GM18868 (cell line): ENCODE data around the gene EPS15.
A peak's percentile ranks its signal among the peaks of the same experiment; 100 is the strongest.
"Not testable (repeated sequence)": the region's sequence is repeated elsewhere in the genome, so short reads cannot be mapped to it uniquely, and the experiment has no call there.

Experiments used
- ATAC-seq: cut with Tn5 transposase; IDR thresholded peaks from one replicate; pipeline ENCODE4 v1.9.1; 2021; ENCODE audit warnings: mild to moderate bottlenecking, moderate library complexity; ENCODE audit not compliant: unreplicated experiment

The EPS15 gene

DNA sequence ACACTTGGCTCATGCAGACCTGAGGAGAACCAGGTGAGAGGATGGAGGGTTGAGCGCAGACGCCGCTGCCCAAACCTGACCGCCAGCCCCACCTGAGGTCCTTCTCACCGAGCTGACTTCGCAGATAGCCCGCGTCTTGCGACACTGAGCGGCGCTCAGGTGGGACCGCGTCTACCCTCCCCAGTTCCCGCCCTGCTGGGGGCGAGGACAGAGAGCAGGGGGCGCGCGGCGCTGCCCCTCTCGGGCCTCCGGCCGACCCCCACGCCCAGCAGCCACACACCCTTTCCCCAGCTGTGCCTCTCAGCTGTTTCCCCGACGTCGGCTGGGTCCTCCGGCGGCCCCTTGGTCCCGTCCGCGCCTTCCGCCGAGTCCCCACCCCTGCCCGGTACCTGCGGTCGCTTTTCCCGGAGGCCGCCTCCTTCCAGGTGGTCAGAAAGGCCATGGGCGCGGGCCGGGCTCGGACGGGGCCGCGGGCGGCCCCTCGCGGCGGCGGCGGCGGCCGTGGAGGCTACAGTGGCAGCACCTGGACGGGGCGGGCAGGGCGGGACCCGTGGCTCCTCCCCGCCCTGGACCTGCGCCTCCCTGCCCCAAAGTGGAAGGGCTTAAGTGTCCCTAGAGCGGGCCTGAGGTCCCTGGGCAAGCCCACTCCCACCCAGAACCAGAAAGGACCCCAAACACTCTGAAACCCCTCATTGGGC lies 174.3 kb downstream of the EPS15 start:
- ATAC-seq: no peak

GRCh38 chr1:51344276-51344601 lies 174.8 kb downstream of the EPS15 start:
- ATAC-seq: no peak

- no peak for ATAC-seq
These were observed 175.4 kb downstream of the EPS15 start for GRCh38 chr1:51343624-51344023.

DNA sequence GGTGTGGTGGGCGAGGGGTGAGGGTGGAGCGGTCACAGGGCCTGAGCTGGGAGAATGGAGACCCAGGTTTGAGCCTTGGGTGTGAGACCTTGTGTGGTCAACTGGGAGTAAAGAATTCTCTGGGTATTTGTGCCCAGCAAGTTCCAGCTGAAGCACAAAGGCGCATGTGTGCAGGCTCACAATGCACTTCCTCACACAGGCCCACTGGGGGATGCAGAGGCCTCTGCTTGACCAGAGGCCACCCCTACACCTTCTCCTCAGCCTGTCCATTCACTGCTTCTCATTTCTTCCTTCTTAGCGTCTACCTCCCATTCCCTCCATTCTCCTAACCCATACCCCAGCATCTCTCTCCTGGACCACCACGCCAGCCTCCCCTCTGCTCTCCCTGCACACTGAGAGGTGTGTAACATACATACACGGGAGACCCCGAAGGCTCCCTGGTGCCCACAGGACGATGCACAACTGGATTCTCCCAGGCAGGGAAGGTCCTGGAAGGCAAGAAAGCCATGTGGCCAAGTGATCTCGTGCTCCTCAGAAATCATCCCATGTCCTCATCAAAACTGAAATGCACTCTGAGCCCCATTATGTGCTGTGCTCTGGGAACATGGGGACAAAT lies 176.4 kb downstream of the EPS15 start:
- no peak for ATAC-seq

DNA sequence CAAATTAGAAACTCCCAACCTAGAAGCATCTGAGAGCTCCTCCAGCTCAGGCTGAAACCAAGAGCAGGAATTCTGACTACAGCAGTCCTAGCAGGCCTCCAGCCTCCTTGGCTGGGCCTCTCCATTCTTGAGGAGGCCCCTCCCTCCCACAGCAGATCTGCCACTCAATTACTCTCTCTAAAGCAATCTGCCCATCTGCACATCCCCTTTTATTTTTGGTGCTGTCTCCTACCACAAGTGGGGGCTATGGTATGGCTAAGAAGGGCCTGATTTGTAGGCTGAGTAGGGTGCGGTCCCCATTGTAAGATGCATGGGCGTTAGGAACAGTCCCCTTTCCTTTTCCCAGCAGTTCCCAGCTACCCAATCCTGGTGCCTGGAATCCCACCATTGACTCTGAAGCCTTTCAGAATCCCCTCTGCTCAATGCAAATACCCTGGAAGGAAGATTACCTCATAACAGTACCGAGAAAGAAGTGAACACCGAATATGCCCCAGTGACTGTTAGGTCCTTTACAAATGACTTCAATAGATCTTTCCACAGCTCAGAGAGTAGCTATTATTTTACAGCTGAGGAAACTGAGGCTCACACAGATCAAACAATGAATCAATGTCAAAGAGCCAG lies 177.1 kb downstream of the EPS15 start:
- peak; percentile 80 for ATAC-seq

DNA sequence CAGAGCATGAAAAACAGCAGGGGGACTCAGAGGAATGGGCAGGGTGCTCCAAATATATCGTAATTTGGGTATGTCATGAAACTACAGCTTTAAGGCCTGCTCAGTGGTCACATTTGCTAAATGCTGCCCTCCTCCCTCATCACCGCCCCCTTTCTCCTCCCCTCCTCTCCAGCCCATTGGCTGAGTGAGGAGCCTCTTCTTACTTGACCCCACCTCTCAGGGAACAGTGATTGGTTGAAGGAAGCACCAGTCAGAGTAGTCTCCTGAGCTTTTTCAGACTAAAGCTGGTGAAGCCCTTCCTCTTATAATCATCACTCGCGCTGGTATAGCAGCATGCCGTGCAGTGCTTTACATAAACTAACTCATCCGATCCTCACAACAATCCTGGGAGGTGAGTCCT lies 178.7 kb downstream of the EPS15 start:
- ATAC-seq: no peak

- ATAC-seq: no peak
These were observed 182.4 kb downstream of the EPS15 start for GRCh38 chr1:51336711-51337110.

- no peak for ATAC-seq
These were observed 183.1 kb downstream of the EPS15 start for GRCh38 chr1:51336004-51336403.

GRCh38 chr1:51331206-51332100 lies 187.6 kb downstream of the EPS15 start:
- ATAC-seq: peak; percentile 57

DNA sequence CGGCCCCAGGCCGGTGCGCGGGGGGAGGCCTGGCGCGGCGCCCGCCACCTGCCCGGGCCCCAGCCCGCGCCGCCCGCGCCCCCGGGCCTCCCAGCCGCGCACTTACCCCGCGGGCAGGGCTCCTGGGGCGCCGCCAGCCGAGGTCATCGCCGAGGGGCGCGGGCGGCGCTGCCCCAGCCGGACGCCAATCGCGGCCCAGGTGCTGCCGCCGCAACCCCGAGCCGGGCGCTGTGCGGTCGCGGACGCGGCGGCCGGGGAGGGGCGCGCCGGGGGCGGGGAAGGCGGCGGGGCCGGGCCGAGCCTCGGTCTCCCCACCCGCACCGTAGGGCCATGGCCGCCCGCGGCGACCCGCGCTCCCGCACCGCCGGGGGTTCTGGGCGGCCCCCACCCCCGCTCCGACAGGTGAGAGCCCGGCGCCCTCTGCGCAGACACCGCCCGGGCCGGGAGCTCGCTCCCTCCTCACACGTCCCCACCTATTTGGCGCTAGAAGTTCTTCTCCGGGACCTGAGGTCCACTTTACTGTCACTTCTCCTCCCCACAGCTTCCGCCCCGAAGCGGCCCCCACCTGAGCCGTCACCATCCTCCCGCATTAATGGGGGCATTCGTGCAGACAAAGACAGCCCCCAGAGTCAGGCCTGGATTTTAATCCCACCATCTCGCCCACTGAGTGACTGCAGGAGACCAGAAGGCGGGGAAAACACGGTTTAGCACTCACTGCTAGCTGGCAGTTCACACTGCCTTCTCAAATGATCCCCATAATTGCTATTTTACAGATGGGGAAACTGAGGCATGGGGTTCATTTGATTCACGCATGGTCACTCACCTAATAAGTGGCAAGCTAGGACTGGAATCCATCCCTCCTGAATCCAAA lies 188.5 kb downstream of the EPS15 start, which contains the start of gene TTC39A:
Gene TTC39A, minus strand, starts transcription at position 232 of the 871 bp plus-strand sequence. Its CDS starts 85 bp downstream, at position 147.
- ATAC-seq: no peak

- ATAC-seq: no peak
These were observed 189.4 kb downstream of the EPS15 start for GRCh38 chr1:51329443-51330325.

- no peak for ATAC-seq
These were observed 190.1 kb downstream of the EPS15 start for GRCh38 chr1:51328926-51329325.

GRCh38 chr1:51328279-51328678 lies 190.8 kb downstream of the EPS15 start:
- no peak for ATAC-seq

DNA sequence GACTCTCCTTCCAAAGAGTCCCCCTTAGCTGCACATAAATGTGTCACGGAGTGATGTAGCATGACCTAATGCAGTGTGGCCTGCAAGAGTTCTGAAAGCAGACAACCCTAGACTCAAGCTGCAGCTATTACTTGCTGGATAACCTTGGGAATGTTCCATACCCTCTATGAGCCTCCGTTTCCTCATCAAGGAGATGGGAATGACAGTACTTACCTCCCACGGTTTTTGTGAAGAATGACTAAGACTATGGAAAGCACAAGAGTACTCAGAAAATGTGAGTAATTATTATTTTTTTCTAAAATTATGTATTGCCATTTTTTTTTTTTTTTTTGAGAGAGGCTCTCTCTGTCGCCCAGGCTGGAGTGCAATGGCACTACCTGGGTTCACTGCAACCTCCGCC lies 191.7 kb downstream of the EPS15 start:
- no peak for ATAC-seq

DNA sequence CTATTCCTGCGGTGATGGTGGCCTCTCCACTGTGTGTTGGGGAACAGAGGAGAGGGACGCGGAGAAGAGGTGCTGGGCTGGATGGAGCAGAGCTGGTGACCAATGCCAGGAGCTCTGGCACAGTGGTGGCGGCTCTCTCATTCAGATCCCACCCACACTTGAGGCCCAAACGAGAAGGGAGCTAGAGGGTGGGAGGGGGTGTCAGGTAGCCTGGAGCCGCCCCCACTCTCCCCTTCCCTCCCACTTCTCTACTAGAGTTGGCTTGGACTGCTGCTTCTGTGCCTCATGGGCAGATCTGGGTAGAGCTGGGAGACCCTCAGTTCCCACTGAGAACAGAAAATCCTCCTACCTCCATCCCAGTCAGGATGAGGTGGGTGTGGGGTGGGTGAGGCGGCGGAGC lies 192.2 kb downstream of the EPS15 start:
- no peak for ATAC-seq

DNA sequence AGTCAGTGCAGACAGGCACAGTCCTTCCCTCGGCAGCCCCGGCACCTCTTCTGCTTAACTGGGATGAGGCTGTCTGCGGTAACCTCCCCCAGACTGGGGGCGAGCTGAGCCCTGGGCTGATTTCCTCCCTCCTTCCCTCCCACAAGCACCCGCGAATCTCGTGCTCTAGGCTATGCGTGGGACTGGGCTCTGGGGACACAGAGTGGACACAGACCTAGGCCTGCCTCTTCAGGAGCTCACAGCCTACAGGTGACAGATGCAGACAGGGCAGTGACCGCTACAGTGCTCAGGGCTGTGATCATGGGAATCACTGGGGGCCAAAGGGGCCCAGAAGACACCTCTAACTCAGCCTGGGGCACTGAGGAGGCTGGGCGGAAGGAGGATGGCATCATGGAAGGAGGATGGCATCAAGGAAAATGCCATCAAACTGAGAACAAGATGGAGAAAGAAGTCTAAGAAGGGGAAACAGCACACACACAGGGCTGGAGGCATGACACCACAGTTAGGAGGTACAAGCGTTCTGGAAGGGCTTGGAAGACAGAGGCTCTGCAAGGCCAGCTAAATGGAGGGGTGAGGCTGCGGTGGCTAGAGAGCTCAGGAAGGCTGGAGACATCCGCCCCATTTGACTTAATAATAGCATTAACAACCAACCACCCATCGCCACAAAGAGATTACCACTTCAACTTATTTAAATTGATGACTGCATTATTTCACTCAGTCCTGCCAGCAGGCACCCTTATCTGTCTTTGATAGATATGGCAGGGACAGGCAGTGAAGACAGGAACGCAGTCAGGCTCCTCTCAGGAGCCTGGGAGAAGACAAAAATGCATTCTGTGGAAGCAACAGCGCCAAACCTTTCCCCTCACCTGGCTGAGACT lies 192.9 kb downstream of the EPS15 start:
- ATAC-seq: no peak

- ATAC-seq: no peak
These were observed 193.7 kb downstream of the EPS15 start for GRCh38 chr1:51325391-51325790.

DNA sequence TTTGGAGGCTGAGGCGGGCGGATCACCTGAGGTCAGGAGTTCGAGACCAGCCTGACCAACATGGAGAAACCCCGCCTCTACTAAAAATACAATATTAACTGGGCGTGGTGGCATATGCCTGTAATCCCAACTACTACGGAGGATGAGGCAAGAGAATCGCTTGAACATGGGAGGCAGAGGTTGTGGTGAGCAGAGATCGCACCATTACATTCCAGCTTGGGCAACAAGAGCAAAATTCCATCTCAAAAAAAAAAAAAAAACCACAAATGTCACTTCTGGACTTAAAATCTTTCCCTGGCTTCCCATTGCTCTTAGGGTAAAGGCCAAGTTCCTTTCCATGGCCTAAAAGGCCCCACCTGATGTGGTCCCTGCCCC lies 194.1 kb downstream of the EPS15 start:
- ATAC-seq: not testable (repeated sequence)
